Liver (tissue), 9 donors: ENCODE measurements around the gene TM7SF3. TPM values are rescaled to one million over a fixed set of nuclear protein-coding genes. Genes with fewer than 3 reads are reported as not detected.

Experiments
- DNase-seq: peaks from one replicate; pipeline ENCODE4 v3.0.0-alpha.2; 2017; ENCODE audit warnings: low spot score
- H3K27ac ChIP-seq, 2 donors: one replicate each; pipeline ENCODE4 v1.7.0; 2013; ENCODE audit warnings: inconsistent platforms in 2 of 2, low read length in 2 of 2, control low read depth in 1 of 2, low read depth in 1 of 2, mild to moderate bottlenecking in 1 of 2
- H3K27me3 ChIP-seq, 4 donors: one replicate each; pipeline versions ENCODE4 v1.6.1 to v1.7.0; 2013; ENCODE audit warnings: low read length in 3 of 4, inconsistent platforms in 1 of 4, mild to moderate bottlenecking in 1 of 4, moderate library complexity in 1 of 4; ENCODE audit not compliant: control insufficient read depth in 4 of 4, insufficient read depth in 4 of 4
- H3K36me3 ChIP-seq, 4 donors: one replicate each; pipeline versions ENCODE4 v1.6.1 to v1.7.0; 2013; ENCODE audit warnings: low read length in 3 of 4, mild to moderate bottlenecking in 3 of 4, low read depth in 1 of 4, moderate library complexity in 1 of 4; ENCODE audit not compliant: control insufficient read depth in 4 of 4, insufficient read depth in 3 of 4
- H3K4me1 ChIP-seq, 4 donors: one replicate each; pipeline versions ENCODE4 v1.6.1 to v1.7.0; 2013; ENCODE audit warnings: low read length in 3 of 4, mild to moderate bottlenecking in 3 of 4, moderate library complexity in 1 of 4; ENCODE audit not compliant: control insufficient read depth in 4 of 4, insufficient read depth in 4 of 4
- H3K4me3 ChIP-seq, 3 donors: one replicate each; pipeline versions ENCODE4 v1.6.1 to v1.7.0; 2013; ENCODE audit warnings: low read length in 3 of 3, control low read depth in 1 of 3, low read depth in 1 of 3, mild to moderate bottlenecking in 1 of 3
- H3K9ac ChIP-seq, 2 donors: one replicate each; pipeline ENCODE4 v1.7.0; 2013; ENCODE audit warnings: low read length in 2 of 2, mild to moderate bottlenecking in 2 of 2, moderate library complexity in 2 of 2, control low read depth in 1 of 2, low read depth in 1 of 2
- H3K9me3 ChIP-seq, 4 donors: one replicate each; pipeline versions ENCODE4 v1.6.1 to v1.7.0; 2013; ENCODE audit warnings: low read length in 3 of 4; ENCODE audit not compliant: control insufficient read depth in 4 of 4
- ATF3 ChIP-seq: IDR thresholded peaks from 2 replicates; pipeline ENCODE4 v1.6.1; 2016; ENCODE audit warnings: antibody characterized with exemption
- CTCF ChIP-seq: fragments of 150-350 bp; IDR thresholded peaks from 2 replicates; pipeline ENCODE4 v1.5.1; 2017; ENCODE audit warnings: improper control_type of control experiment, low read depth, low read length; ENCODE audit not compliant: missing input control
- EGR1 ChIP-seq, 2 donors: IDR thresholded peaks; 2 replicates each; pipeline ENCODE4 v1.6.1; 2016 to 2018; ENCODE audit warnings: antibody characterized with exemption in 2 of 2, low read depth in 2 of 2
- FOXA1 ChIP-seq: IDR thresholded peaks from 2 replicates; pipeline ENCODE4 v1.6.1; 2016; ENCODE audit warnings: antibody characterized with exemption
- FOXA2 ChIP-seq: IDR thresholded peaks from 2 replicates; pipeline ENCODE4 v1.6.1; 2016; ENCODE audit warnings: antibody characterized with exemption
- GABPA ChIP-seq, 2 donors: IDR thresholded peaks in 1 of 2; conservative IDR thresholded peaks in 1 of 2; 2 replicates each; pipeline ENCODE4 v1.6.1; 2016; ENCODE audit warnings: antibody characterized with exemption in 2 of 2, mild to moderate bottlenecking in 1 of 2, moderate library complexity in 1 of 2
- HNF4A ChIP-seq, 2 donors: conservative IDR thresholded peaks; 2 replicates each; pipeline ENCODE4 v1.6.1; 2016; ENCODE audit warnings: antibody characterized with exemption in 2 of 2, mild to moderate bottlenecking in 2 of 2
- HNF4G ChIP-seq: IDR thresholded peaks from 2 replicates; pipeline ENCODE4 v1.6.1; 2016; ENCODE audit warnings: antibody characterized with exemption
- JUND ChIP-seq, 2 donors: IDR thresholded peaks; 2 replicates each; pipeline ENCODE4 v1.6.1; 2016; ENCODE audit warnings: antibody characterized with exemption in 2 of 2
- MAX ChIP-seq: IDR thresholded peaks from 2 replicates; pipeline ENCODE4 v1.6.1; 2016; ENCODE audit warnings: antibody characterized with exemption
- NR2F2 ChIP-seq: IDR thresholded peaks from 2 replicates; pipeline ENCODE4 v1.6.1; 2016; ENCODE audit warnings: antibody characterized with exemption
- RAD21 ChIP-seq, 2 donors: IDR thresholded peaks; 2 replicates each; pipeline ENCODE4 v1.6.1; 2016; ENCODE audit warnings: antibody characterized with exemption in 2 of 2, mild to moderate bottlenecking in 2 of 2
- REST ChIP-seq: IDR thresholded peaks from 2 replicates; pipeline ENCODE4 v1.6.1; 2016; ENCODE audit warnings: antibody characterized with exemption, mild to moderate bottlenecking
- RXRA ChIP-seq, 2 donors: IDR thresholded peaks; 2 replicates each; pipeline ENCODE4 v1.6.1; 2017 to 2018; ENCODE audit warnings: antibody characterized with exemption in 2 of 2, mild to moderate bottlenecking in 1 of 2
- SP1 ChIP-seq: IDR thresholded peaks from 2 replicates; pipeline ENCODE4 v1.6.1; 2018; ENCODE audit warnings: antibody characterized with exemption, mild to moderate bottlenecking
- TAF1 ChIP-seq: conservative IDR thresholded peaks from 2 replicates; pipeline ENCODE4 v1.6.1; 2016; ENCODE audit warnings: antibody characterized with exemption, mild to moderate bottlenecking
- YY1 ChIP-seq: IDR thresholded peaks from 2 replicates; pipeline ENCODE4 v1.6.1; 2016; ENCODE audit warnings: antibody characterized with exemption, mild to moderate bottlenecking
- ZBTB33 ChIP-seq: IDR thresholded peaks from 2 replicates; pipeline ENCODE4 v1.6.1; 2016; ENCODE audit warnings: antibody characterized with exemption
- WGBS: extraction: QIAGEN DNeasy Blood & Tissue Kit; methylation state at CpG from one replicate; pipeline ENCODE4 v1.1.7; 2013; 5-methylcytosine and 5-hydroxymethylcytosine counted together
- polyA plus RNA-seq, 2 donors: library from polyadenylated mRNA; stranded (reverse) in 1 of 2; unstranded in 1 of 2; fragments of 200-250 nt in 1 of 2; fragments of >200 nt in 1 of 2; fragmentation: Nextera tagmentation in 1 of 2; extraction: Ambion mirVana in 1 of 2; gene quantifications; one replicate each; pipeline versions ENCODE4 v1.2.1 to v1.2.3, GENCODE V29; 2013 to 2015
- total RNA-seq, 2 donors: library from RNA; depleted of rRNA; stranded (reverse); fragments of >200 nt; gene quantifications; one replicate each; pipeline ENCODE4 v1.2.3, GENCODE V29; 2014
- donor health status: healthy.
- donor health status: healthy.
- donor health status: healthy.
- donor health status: healthy.
- donor health status: healthy.

The TM7SF3 gene
- total and polyA plus RNA-seq, 4 donors, result 21.5 to 60.8 (median 44.6) TPM

GRCh38 chr12:26988703-26989102, 25.5 kb downstream of the TM7SF3 start:
- Histone ChIP-seq H3K27me3 (no peaks in the 10 kb centered on the region), H3K4me1 (peaks cover 0 to 6% (median 2%) of the 10 kb centered on the region in 4 donors), H3K9ac (no peak overlapping the region), H3K9me3 (no peaks in the 10 kb centered on the region), H3K4me3 (no peak overlapping the region), H3K36me3 (peaks cover 0 to 22% (median 11%) of the 10 kb centered on the region in 4 donors), H3K27ac (no peak overlapping the region)
- TF ChIP-seq JUND (IDR thresholded peaks at IDR 0.05) (no peak), RXRA (IDR thresholded peaks at IDR 0.05) (no peak), ATF3 (no peak), YY1 (no peak), FOXA1 (no peak), RAD21 (IDR thresholded peaks at IDR 0.05) (no peak), EGR1 (IDR thresholded peaks at IDR 0.05; ENCODE audit: low read depth in 2 of 2) (no peak), TAF1 (no peak), REST (no peak), CTCF (no peak), GABPA (IDR thresholded peaks at IDR 0.05 in 1 of 2, conservative IDR thresholded peaks at IDR 0.05 in 1 of 2) (no peak), SP1 (no peak)
- WGBS, result 90% methylated on average over 4 of the region's 4 CpGs
- no peak for DNase-seq

GRCh38 chr12:26987634-26988424, 26.4 kb downstream of the TM7SF3 start:
- no peak overlapping the region for H3K4me3 ChIP-seq
- H3K27ac ChIP-seq, result no peak overlapping the region
- no peaks in the 10 kb centered on the region for H3K9me3 ChIP-seq
- no peak for DNase-seq
- no peaks in the 10 kb centered on the region for H3K27me3 ChIP-seq
- H3K9ac ChIP-seq, result no peak overlapping the region
- peaks cover 0 to 15% (median 11%) of the 10 kb centered on the region in 4 donors for H3K36me3 ChIP-seq
- H3K4me1 ChIP-seq, result peaks cover 0 to 6% (median 2%) of the 10 kb centered on the region in 4 donors
- WGBS, result 92% methylated on average over 10 of the region's 10 CpGs
- TF ChIP-seq REST (no peak), NR2F2 (no peak), HNF4G (no peak), MAX (no peak), FOXA1 (no peak), EGR1 (IDR thresholded peaks at IDR 0.05; ENCODE audit: low read depth in 2 of 2) (no peak), ATF3 (no peak), TAF1 (no peak), ZBTB33 (no peak), SP1 (no peak), FOXA2 (no peak), GABPA (IDR thresholded peaks at IDR 0.05 in 1 of 2, conservative IDR thresholded peaks at IDR 0.05 in 1 of 2) (no peak), RAD21 (IDR thresholded peaks at IDR 0.05) (no peak), HNF4A (conservative IDR thresholded peaks at IDR 0.05) (no peak), RXRA (IDR thresholded peaks at IDR 0.05) (no peak)
